GM10266 (cell line): ENCODE data around the gene SHD.
"Not testable (repeated sequence)": the region's sequence is repeated elsewhere in the genome, so short reads cannot be mapped to it uniquely, and the experiment has no call there.

Experiments
- DNase-seq: peaks from one replicate; pipeline ENCODE4 v3.0.0; 2012; ENCODE audit errors: extremely low spot score
- TF ChIP-seq, protein P1 (sequence below): IDR thresholded peaks from 2 replicates; pipeline ENCODE4 v1.5.1; 2012; ENCODE audit warnings: mild to moderate bottlenecking, low read depth; ENCODE audit not compliant: control insufficient read depth, insufficient read depth; ENCODE audit errors: missing control alignments

Gene SHD

DNA sequence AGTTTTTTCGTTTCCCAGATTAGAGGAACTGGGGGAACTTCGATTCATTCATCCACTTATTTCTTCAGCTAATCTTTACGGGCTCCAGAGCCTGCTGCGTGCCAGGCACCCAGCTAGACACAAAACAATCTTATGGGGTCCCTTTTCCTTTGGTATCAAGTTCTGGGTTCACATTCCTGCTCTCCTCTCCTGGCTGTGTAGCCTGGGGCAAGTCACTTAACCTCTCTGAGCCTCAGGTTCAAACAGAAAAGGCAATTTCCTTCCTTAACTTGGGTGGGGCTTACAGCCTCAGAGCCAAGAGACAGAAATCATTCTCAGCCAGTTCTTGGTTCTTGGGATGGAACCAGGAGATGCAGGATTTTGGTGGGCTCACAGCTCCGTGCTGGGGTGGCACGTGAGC, 5.9 kb downstream of the SHD start:
- DNase-seq, result no peak
- TF ChIP-seq, protein P1, sequence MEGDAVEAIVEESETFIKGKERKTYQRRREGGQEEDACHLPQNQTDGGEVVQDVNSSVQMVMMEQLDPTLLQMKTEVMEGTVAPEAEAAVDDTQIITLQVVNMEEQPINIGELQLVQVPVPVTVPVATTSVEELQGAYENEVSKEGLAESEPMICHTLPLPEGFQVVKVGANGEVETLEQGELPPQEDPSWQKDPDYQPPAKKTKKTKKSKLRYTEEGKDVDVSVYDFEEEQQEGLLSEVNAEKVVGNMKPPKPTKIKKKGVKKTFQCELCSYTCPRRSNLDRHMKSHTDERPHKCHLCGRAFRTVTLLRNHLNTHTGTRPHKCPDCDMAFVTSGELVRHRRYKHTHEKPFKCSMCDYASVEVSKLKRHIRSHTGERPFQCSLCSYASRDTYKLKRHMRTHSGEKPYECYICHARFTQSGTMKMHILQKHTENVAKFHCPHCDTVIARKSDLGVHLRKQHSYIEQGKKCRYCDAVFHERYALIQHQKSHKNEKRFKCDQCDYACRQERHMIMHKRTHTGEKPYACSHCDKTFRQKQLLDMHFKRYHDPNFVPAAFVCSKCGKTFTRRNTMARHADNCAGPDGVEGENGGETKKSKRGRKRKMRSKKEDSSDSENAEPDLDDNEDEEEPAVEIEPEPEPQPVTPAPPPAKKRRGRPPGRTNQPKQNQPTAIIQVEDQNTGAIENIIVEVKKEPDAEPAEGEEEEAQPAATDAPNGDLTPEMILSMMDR, result no peak

DNA sequence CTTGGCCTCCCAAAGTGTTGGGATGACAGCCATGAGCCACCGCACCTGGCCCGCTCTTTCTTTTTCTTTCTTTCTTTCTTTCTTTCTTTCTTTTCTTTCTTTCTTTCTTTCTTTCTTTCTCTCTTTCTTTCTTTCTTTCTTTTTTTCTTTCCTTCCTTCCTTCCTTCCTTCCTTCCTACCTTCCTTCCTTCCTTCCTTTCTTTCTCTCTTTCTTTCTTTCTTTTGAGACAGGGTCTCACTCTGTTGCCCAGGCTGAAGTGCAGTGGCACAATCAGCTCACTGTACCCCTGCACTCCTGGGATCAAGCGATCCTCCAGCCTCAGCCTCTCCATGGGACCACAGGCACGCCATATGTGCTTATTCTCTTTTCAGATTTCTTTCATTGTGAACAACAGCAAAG, 7.1 kb downstream of the SHD start:
- not testable (repeated sequence) for DNase-seq

DNA sequence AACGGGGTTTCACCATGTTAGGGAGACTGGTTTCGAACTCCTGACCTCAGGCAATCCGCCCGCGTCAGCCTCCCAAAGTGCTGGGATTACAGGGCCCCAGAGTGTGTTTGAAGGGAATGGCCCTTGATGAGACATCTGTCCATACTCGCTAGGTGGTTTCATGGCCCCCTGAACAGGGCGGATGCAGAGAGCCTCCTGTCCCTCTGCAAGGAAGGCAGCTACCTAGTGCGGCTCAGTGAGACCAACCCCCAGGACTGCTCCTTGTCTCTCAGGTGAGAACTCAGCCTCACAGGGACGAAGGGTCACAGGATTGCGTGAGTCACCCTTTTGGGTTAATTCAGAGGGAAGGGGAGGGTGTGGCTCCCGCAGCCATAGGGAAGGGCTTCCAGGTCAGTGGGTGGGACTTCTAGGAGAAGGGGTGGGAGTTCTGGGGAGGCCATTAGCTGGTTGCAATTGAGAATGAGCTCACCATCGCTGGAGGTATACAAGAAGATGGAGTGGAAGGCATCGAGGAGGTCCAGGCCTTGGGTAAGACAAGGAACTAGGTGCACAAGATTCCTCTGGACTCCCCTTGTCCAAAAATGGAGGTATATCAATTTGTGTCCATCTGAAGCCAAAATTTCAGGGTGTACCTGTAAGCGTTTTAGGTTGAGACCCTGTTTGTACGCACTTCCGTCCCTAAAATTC, 9.2 kb downstream of the SHD start:
- TF ChIP-seq, protein P1, result no peak
- DNase-seq, result no peak

DNA sequence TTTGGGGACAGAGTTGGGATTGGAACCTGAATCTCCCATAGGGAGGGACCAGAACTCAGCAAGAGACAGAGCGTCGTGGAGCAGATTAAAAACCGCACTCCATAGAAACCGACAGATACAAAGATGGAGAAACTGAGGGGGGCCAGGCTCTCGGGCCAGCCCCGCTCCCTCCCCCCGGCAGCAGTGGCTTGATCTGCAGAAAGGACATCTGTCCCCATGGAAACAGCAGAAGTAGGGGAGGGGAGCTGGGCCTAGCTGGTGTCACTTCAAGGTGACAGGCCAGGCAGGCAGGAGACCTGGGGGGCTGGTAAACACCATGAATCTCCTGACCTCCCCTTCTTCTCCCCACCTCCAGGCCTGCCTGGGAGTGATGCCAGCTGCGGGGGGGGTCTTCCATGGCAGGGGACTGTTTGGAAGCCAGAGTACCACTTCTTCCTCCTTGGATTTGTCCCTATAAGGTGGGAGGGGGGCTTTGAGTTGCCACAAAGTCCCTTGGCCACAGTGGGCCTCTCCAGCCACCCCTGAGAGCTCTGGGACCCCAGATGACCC, 12.2 kb downstream of the SHD start:
- no peak for DNase-seq
- TF ChIP-seq, protein P1, result no peak

DNA sequence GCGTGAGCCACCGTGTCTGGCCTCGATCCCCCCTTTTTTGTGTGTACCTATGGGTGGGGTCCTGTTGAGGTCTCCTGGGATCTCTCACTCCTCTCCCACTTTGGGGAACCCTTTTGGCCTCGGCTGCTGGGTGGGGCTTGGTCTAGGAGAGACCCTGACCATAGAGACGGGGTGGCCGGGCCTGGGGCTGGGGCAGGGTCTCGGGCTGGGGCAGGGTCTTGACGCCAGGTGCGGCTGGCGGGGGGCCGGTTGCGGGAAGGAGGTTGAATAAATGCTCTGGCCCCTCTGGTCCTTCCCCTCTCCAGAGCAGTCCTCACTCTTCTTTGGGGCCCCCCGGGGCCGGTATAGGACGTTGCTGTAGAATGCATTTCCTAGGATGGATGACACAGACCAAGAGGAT, 13.4 kb downstream of the SHD start:
- no peak for DNase-seq
- TF ChIP-seq, protein P1, result no peak

- DNase-seq, result no peak
- TF ChIP-seq, protein P1, result no peak
These were observed 15.3 kb downstream of the SHD start for GRCh38 chr19:4294389-4294788.

- DNase-seq, result no peak
These were observed 17.1 kb downstream of the SHD start for GRCh38 chr19:4295972-4296771.

More at GRCh38 chr19:4295972-4296771, 17.1 kb downstream of the SHD start:
- TF ChIP-seq, protein P1, result no peak
